ENCODE data around the gene TFCP2L1.

DNA sequence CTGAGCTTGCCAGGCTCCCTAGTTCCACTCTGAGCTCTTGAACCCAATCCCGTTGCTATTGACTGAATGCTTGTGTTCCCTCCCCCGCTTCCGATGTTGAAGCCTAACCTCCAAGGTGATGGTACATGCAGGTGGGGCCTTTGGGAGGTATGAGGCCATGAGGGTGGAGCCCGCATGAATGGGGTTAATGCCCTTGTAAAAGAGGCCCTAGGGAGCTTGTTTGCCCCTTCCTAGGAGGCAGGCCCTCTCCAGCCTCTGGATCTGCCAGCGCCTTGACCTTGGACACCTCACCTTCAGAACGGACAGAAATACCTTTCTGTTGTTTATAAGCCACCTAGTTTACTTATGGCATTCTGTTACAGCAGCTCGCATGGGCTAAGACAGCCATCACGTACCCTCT is 71.6 kb downstream of the TFCP2L1 start:
- TF ChIP-seq, protein P1, sequence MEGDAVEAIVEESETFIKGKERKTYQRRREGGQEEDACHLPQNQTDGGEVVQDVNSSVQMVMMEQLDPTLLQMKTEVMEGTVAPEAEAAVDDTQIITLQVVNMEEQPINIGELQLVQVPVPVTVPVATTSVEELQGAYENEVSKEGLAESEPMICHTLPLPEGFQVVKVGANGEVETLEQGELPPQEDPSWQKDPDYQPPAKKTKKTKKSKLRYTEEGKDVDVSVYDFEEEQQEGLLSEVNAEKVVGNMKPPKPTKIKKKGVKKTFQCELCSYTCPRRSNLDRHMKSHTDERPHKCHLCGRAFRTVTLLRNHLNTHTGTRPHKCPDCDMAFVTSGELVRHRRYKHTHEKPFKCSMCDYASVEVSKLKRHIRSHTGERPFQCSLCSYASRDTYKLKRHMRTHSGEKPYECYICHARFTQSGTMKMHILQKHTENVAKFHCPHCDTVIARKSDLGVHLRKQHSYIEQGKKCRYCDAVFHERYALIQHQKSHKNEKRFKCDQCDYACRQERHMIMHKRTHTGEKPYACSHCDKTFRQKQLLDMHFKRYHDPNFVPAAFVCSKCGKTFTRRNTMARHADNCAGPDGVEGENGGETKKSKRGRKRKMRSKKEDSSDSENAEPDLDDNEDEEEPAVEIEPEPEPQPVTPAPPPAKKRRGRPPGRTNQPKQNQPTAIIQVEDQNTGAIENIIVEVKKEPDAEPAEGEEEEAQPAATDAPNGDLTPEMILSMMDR (conservative IDR thresholded peaks at IDR 0.05; ENCODE audit: low read depth, low read length): no peak
- no peak for TF ChIP-seq EZH2 (IDR thresholded peaks at IDR 0.05; ENCODE audit: low read length, unreplicated experiment)
